Prostate gland (tissue), 2 donors: Measurements from ENCODE around the gene TMEM238L.

Source experiments
- POLR2A ChIP-seq: fragments of 450-650 bp; IDR thresholded peaks from one replicate; pipeline ENCODE4 v1.6.1; 2016; ENCODE audit warnings: antibody characterized with exemption, mild to moderate bottlenecking
- POLR2AphosphoS5 ChIP-seq: sonication (generic); formaldehyde crosslinking; IDR thresholded peaks from one replicate; pipeline ENCODE4 v1.6.1; 2017; ENCODE audit warnings: antibody characterized with exemption
- TF ChIP-seq, protein P1 (sequence below), 4 experiments: fragments of 200-600 bp in 2 of 4; fragments of 450-650 bp in 2 of 4; sonication (generic) in 2 of 4; IDR thresholded peaks; 1 replicate in 3 of 4; 2 replicates in 1 of 4; pipeline ENCODE4 v1.5.1; 2016 to 2019; ENCODE audit warnings: antibody characterized with exemption in 4 of 4, mild to moderate bottlenecking in 2 of 4, moderate library complexity in 2 of 4

DNA sequence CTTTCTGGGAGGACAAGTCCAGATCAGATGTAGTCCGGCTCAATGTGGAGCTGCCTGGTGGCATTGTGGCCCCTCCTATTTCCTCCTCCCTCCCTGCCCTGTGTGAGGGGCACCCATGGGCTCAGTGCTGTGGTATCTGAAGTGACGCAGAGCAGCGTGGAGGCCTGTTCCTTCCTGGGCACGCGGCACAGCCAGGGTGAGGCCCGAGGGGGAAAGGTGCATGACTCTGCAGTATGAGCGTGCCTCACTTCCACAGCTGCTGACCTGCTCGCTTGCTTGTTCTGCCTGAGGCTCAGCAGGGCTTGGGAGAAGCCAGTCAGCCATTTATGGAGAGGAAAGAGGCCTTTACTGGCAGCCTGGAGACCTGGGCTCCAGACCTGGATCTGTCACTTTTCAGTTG is 11.7 kb downstream of the TMEM238L start:
- TF ChIP-seq POLR2AphosphoS5 (no peak), POLR2A (no peak)
- TF ChIP-seq, protein P1, sequence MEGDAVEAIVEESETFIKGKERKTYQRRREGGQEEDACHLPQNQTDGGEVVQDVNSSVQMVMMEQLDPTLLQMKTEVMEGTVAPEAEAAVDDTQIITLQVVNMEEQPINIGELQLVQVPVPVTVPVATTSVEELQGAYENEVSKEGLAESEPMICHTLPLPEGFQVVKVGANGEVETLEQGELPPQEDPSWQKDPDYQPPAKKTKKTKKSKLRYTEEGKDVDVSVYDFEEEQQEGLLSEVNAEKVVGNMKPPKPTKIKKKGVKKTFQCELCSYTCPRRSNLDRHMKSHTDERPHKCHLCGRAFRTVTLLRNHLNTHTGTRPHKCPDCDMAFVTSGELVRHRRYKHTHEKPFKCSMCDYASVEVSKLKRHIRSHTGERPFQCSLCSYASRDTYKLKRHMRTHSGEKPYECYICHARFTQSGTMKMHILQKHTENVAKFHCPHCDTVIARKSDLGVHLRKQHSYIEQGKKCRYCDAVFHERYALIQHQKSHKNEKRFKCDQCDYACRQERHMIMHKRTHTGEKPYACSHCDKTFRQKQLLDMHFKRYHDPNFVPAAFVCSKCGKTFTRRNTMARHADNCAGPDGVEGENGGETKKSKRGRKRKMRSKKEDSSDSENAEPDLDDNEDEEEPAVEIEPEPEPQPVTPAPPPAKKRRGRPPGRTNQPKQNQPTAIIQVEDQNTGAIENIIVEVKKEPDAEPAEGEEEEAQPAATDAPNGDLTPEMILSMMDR (IDR thresholded peaks at IDR 0.05): no peak
